ENCODE results near the gene LARGE2.

GRCh38 chr11:45925550-45925949 lies 3.1 kb downstream of the LARGE2 start:
- no peak for TF ChIP-seq EZH2 (IDR thresholded peaks at IDR 0.05; ENCODE audit: low read length, unreplicated experiment)
- TF ChIP-seq CTCF (conservative IDR thresholded peaks at IDR 0.05; ENCODE audit: low read depth, low read length), result no peak
